Esophagus squamous epithelium (tissue), 5 donors: ENCODE results near the gene TNRC6A. TPM values are rescaled to one million over a fixed set of nuclear protein-coding genes. Genes with fewer than 3 reads are reported as not detected.
"Not testable (repeated sequence)": the region's sequence is repeated elsewhere in the genome, so short reads cannot be mapped to it uniquely, and the experiment has no call there.

Experiments used
- DNase-seq: peaks from one replicate; lab custom pipeline; 2025; lab: John Stamatoyannopoulos, UW
- H3K27ac ChIP-seq, 4 donors: fragments of 200-600 bp; sonication (generic); one replicate each; pipeline ENCODE4 v1.5.1; 2016 to 2019; ENCODE audit warnings: mild to moderate bottlenecking in 1 of 4
- H3K27me3 ChIP-seq, 4 donors: fragments of 200-600 bp; sonication (generic); 1 replicate in 3 of 4; 2 replicates in 1 of 4; pipeline versions ENCODE4 v1.5.1 to v1.6.0; 2017 to 2021; ENCODE audit warnings: antibody characterized with exemption in 1 of 4
- H3K36me3 ChIP-seq, 3 donors: fragments of 200-600 bp; sonication (generic); one replicate each; pipeline ENCODE4 v1.5.1; 2016 to 2019
- H3K4me1 ChIP-seq, 3 donors: fragments of 200-600 bp; sonication (generic); one replicate each; pipeline ENCODE4 v1.5.1; 2017 to 2019
- H3K4me3 ChIP-seq, 4 donors: fragments of 200-600 bp; sonication (generic); 1 replicate in 3 of 4; 2 replicates in 1 of 4; pipeline ENCODE4 v1.5.1; 2016 to 2019; ENCODE audit warnings: mild to moderate bottlenecking in 2 of 4, moderate library complexity in 1 of 4
- H3K9me3 ChIP-seq, 3 donors: fragments of 200-600 bp; sonication (generic); one replicate each; pipeline ENCODE4 v1.5.1; 2016 to 2019
- CTCF ChIP-seq, 6 experiments: fragments of 450-650 bp in 4 of 6; fragments of 200-600 bp in 2 of 6; sonication (generic) in 2 of 6; IDR thresholded peaks; one replicate each; pipeline ENCODE4 v1.5.1; 2016 to 2019; ENCODE audit warnings: antibody characterized with exemption in 6 of 6, mild to moderate bottlenecking in 4 of 6, moderate library complexity in 4 of 6
- POLR2A ChIP-seq, 4 donors: fragments of 450-650 bp; IDR thresholded peaks; one replicate each; pipeline ENCODE4 v1.6.1; 2017; ENCODE audit warnings: antibody characterized with exemption in 4 of 4, mild to moderate bottlenecking in 4 of 4, moderate library complexity in 3 of 4
- WGBS, 2 donors: methylation state at CpG; one replicate each; pipeline ENCODE4 v1.1.5; 2018; 5-methylcytosine and 5-hydroxymethylcytosine counted together
- intact Hi-C: fragments of 100-400 bp; cut with DNase I; formaldehyde crosslinking; loops from one replicate; pipeline ENCODE4 v1.15.0; 2022
- total RNA-seq, 4 donors: library from RNA; depleted of rRNA; stranded (reverse); fragments of >200 nt; gene quantifications; one replicate each; pipeline ENCODE4 v1.1.0, GENCODE V29; 2016
- donor health status: DM: yes; HTN: yes; CAD: no.

TNRC6A gene
- total RNA-seq, 4 donors from 2014 or later = 12.3 to 34.0 (median 18.5) TPM

- DNase-seq = no peak
- no peaks in the 10 kb centered on the region for H3K9me3 ChIP-seq
- TF ChIP-seq POLR2A (IDR thresholded peaks at IDR 0.05) (no peak), CTCF (IDR thresholded peaks at IDR 0.05) (no peak)
- no peaks in the 10 kb centered on the region for H3K36me3 ChIP-seq
- peak overlapping the region in 1 of 4 donors; percentile 28 for H3K4me3 ChIP-seq
- intact Hi-C loops = no loop called here
- H3K27ac ChIP-seq = no peak overlapping the region
- H3K27me3 ChIP-seq = peaks cover 0 to 3% (median 0%) of the 10 kb centered on the region in 4 donors
- WGBS, 2 donors = 7 to 25% methylated on average over 4 to 12 of the region's 18 CpGs
- peaks cover 6 to 25% (median 14%) of the 10 kb centered on the region in 3 donors for H3K4me1 ChIP-seq
These were observed 124.4 kb downstream of the TNRC6A start for GRCh38 chr16:24853830-24854229.

GRCh38 chr16:24854607-24855171, 125.2 kb downstream of the TNRC6A start:
- no peaks in the 10 kb centered on the region for H3K36me3 ChIP-seq
- no peak overlapping the region for H3K4me3 ChIP-seq
- intact Hi-C loops = no loop called here
- peaks cover 0 to 3% (median 0%) of the 10 kb centered on the region in 4 donors for H3K27me3 ChIP-seq
- no peak for DNase-seq
- H3K27ac ChIP-seq = no peak overlapping the region
- no peak for TF ChIP-seq CTCF (IDR thresholded peaks at IDR 0.05)
- no peak for TF ChIP-seq POLR2A (IDR thresholded peaks at IDR 0.05)
- no peaks in the 10 kb centered on the region for H3K9me3 ChIP-seq
- H3K4me1 ChIP-seq = peaks cover 6 to 25% (median 14%) of the 10 kb centered on the region in 3 donors

GRCh38 chr16:24855678-24856077, 126.2 kb downstream of the TNRC6A start:
- no peaks in the 10 kb centered on the region for H3K9me3 ChIP-seq
- H3K27me3 ChIP-seq = peaks cover 0 to 3% (median 0%) of the 10 kb centered on the region in 4 donors
- peaks cover 6 to 25% (median 14%) of the 10 kb centered on the region in 3 donors for H3K4me1 ChIP-seq
- WGBS, 2 donors = 66 to 80% methylated on average over 5 of the region's 5 CpGs
- no peak overlapping the region for H3K4me3 ChIP-seq
- TF ChIP-seq CTCF (IDR thresholded peaks at IDR 0.05) (no peak), POLR2A (IDR thresholded peaks at IDR 0.05) (no peak)
- H3K36me3 ChIP-seq = no peaks in the 10 kb centered on the region
- DNase-seq = no peak
- intact Hi-C loops = no loop called here
- H3K27ac ChIP-seq = no peak overlapping the region

GRCh38 chr16:24856871-24857270, 127.4 kb downstream of the TNRC6A start:
- 73 to 75% methylated on average over 7 to 8 of the region's 8 CpGs for WGBS, 2 donors
- DNase-seq, H3K4me3 ChIP-seq, H3K36me3 ChIP-seq, intact Hi-C loops, H3K27ac ChIP-seq, H3K27me3 ChIP-seq, H3K9me3 ChIP-seq: not testable (repeated sequence)
- peaks cover 6 to 19% (median 13%) of the 10 kb centered on the region in 3 donors for H3K4me1 ChIP-seq

- H3K4me1 ChIP-seq = peaks cover 6 to 12% (median 7%) of the 10 kb centered on the region in 3 donors
- no peak for DNase-seq
- H3K27ac ChIP-seq = no peak overlapping the region
- WGBS, 2 donors = 28 to 44% methylated on average over 5 to 9 of the region's 9 CpGs
- H3K36me3 ChIP-seq = no peaks in the 10 kb centered on the region
- intact Hi-C loops = no loop called here
- H3K9me3 ChIP-seq = no peaks in the 10 kb centered on the region
- TF ChIP-seq POLR2A (IDR thresholded peaks at IDR 0.05) (no peak), CTCF (IDR thresholded peaks at IDR 0.05) (no peak)
- H3K27me3 ChIP-seq = peaks cover 0 to 3% (median 0%) of the 10 kb centered on the region in 4 donors
- H3K4me3 ChIP-seq = no peak overlapping the region
These were observed 129.0 kb downstream of the TNRC6A start for GRCh38 chr16:24858219-24859041.
